Lower leg skin (tissue), 4 donors: ENCODE results near the gene DTNBP1. TPM values are rescaled to one million over a fixed set of nuclear protein-coding genes. Genes with fewer than 3 reads are reported as not detected.

Experiments used
- DNase-seq, 2 donors: peaks; one replicate each; pipeline ENCODE4 v3.0.0-alpha.2; 2019; ENCODE audit warnings: low spot score in 2 of 2
- H3K4me3 ChIP-seq: fragments of 200-600 bp; sonication (generic); 2 replicates; pipeline ENCODE4 v1.5.1; 2017; ENCODE audit warnings: mild to moderate bottlenecking, low read depth; ENCODE audit not compliant: poor library complexity, severe bottlenecking
- POLR2A ChIP-seq, 2 donors: fragments of 450-650 bp; IDR thresholded peaks; one replicate each; pipeline ENCODE4 v1.6.1; 2016 to 2017; ENCODE audit warnings: antibody characterized with exemption in 2 of 2, mild to moderate bottlenecking in 1 of 2, moderate library complexity in 1 of 2
- WGBS, 2 donors: methylation state at CpG; one replicate each; pipeline ENCODE4 v1.1.5; 2018; 5-methylcytosine and 5-hydroxymethylcytosine counted together
- intact Hi-C: fragments of 100-400 bp; cut with DNase I; formaldehyde crosslinking; loops from one replicate; pipeline ENCODE4 v1.15.0; 2023; ENCODE audit warnings: low total_unique reads
- total RNA-seq, 4 donors: library from RNA; depleted of rRNA; stranded (reverse); fragments of >200 nt; gene quantifications; one replicate each; pipeline ENCODE4 v1.1.0, GENCODE V29; 2016
- TF ChIP-seq, protein P1 (sequence below), 3 donors: fragments of 450-650 bp; IDR thresholded peaks; one replicate each; pipeline ENCODE4 v1.5.1; 2016; ENCODE audit warnings: antibody characterized with exemption in 3 of 3, mild to moderate bottlenecking in 3 of 3, moderate library complexity in 2 of 3

DTNBP1 gene
- total RNA-seq, 4 donors from 2014 or later, result 9.4 to 13.2 (median 11.6) TPM

GRCh38 chr6:15604843-15605242 is 58.0 kb downstream of the DTNBP1 start:
- 88% methylated on average over 2 of the region's 2 CpGs for WGBS, 2 donors
- DNase-seq, result no peak

GRCh38 chr6:15602154-15602553 is 60.7 kb downstream of the DTNBP1 start:
- no peak for DNase-seq
- H3K4me3 ChIP-seq, result no peak overlapping the region
- intact Hi-C loops, result no loop called here
- TF ChIP-seq, protein P1, sequence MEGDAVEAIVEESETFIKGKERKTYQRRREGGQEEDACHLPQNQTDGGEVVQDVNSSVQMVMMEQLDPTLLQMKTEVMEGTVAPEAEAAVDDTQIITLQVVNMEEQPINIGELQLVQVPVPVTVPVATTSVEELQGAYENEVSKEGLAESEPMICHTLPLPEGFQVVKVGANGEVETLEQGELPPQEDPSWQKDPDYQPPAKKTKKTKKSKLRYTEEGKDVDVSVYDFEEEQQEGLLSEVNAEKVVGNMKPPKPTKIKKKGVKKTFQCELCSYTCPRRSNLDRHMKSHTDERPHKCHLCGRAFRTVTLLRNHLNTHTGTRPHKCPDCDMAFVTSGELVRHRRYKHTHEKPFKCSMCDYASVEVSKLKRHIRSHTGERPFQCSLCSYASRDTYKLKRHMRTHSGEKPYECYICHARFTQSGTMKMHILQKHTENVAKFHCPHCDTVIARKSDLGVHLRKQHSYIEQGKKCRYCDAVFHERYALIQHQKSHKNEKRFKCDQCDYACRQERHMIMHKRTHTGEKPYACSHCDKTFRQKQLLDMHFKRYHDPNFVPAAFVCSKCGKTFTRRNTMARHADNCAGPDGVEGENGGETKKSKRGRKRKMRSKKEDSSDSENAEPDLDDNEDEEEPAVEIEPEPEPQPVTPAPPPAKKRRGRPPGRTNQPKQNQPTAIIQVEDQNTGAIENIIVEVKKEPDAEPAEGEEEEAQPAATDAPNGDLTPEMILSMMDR (IDR thresholded peaks at IDR 0.05), result no peak
- TF ChIP-seq POLR2A (IDR thresholded peaks at IDR 0.05), result no peak
- WGBS, 2 donors, result 58 to 60% methylated on average over 3 of the region's 3 CpGs

More at GRCh38 chr6:15604843-15605242, 58.0 kb downstream of the DTNBP1 start:
- no peak for TF ChIP-seq POLR2A (IDR thresholded peaks at IDR 0.05)
- TF ChIP-seq, protein P1 (IDR thresholded peaks at IDR 0.05), result no peak
- intact Hi-C loops, result no loop called here
- H3K4me3 ChIP-seq, result no peak overlapping the region

DNA sequence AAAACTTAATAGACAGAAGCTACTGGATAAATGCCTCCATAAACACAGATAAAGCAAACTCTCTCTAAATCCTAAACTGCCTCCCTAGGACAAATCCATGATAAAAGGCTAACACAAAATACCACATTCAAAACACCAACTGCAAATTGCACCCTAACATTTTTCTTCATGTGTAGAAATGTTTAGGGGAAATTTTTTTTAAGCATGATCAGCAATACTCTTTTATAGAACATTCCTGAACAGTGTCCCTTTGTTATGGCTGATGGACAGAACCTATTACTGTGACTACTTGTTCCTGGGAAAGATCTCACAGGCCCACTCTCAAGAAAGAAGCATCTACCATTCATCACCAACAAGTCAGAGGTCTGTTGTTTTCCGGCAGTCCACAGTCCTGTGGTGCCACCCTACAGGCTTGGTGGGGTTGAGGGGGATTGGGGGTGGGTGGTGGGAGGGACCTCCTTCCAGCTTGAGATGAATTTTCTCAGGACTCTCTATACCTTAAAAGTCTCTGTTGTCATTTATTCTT is 64.5 kb downstream of the DTNBP1 start:
- DNase-seq, result no peak
- no peak for TF ChIP-seq POLR2A (IDR thresholded peaks at IDR 0.05)
- TF ChIP-seq, protein P1 (IDR thresholded peaks at IDR 0.05), result no peak
- 0 to 94% methylated on average over 1 of the region's 1 CpG for WGBS, 2 donors
- H3K4me3 ChIP-seq, result no peak overlapping the region
- intact Hi-C loops, result no loop called here

DNA sequence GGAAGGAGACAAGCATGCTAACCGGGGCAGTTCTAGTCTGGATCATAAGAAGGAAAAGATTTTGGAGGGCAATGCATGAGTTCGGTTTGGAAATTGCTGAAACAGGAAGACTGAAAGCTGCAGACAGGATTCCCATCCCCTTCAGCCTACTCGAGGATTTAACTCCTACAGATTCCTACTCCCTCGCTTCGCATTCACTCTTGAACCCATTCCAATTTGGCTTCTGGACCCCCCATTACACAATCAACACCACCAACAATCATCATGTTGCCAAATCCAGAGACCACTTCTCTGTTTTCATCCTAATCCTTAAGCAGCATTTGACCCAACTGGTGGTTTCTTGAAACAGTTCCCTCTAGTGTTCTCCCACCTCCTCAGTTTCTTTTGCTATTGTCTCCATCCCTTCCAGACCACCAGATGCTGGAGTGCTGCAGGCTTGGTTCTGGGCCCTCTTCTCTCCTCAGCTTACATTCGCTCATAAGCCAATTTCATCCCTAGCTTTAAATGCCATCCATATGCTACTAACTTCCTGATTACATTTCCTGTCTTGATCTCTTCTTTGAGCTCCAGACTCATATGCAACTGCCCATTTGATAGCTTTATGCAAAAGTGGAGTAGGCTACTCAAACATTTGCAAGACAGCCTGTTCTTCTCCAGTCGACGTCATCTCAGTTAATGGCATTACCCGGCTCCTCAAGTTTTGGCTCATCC is 66.5 kb downstream of the DTNBP1 start:
- intact Hi-C loops, result no loop called here
- no peak for DNase-seq
- H3K4me3 ChIP-seq, result no peak overlapping the region
- TF ChIP-seq, protein P1 (IDR thresholded peaks at IDR 0.05), result no peak
- no peak for TF ChIP-seq POLR2A (IDR thresholded peaks at IDR 0.05)
- WGBS, 2 donors, result 86 to 88% methylated on average over 9 of the region's 9 CpGs

DNA sequence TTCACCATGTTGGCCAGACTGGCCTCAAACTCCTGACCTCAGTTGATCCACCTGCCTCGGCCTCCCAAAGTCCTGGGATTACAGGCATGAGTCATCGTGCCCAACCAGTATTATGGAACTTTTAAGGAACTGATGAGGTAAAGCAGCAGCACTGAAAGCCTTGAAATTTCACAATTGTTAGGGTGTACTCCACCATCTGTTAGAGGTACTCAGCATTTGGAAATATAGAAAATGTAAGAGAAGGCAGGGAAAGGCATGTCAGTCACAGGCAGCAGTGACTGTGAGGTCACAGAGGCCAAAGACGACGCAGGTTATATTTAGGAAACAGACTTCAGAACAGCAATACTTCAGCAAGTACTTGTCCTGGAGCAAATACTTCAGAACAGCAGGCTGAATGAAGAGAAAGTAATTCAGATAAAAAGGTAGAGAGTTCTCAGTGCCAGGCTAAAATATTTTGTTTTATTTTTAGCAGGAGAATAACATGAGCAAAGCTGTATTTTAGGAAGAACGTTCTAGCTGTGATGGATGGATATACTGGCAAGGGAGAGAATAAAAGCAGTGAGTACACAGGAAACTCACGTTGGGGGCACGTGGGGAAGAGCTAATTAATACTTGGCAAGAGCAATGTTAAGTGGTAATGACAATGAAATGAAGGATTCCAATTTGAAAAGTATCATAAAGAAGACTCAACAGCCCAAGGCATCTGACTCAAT is 67.2 kb downstream of the DTNBP1 start:
- 68 to 72% methylated on average over 7 of the region's 7 CpGs for WGBS, 2 donors
- intact Hi-C loops, result no loop called here
- TF ChIP-seq, protein P1 (IDR thresholded peaks at IDR 0.05), result no peak
- TF ChIP-seq POLR2A (IDR thresholded peaks at IDR 0.05), result no peak
- no peak overlapping the region for H3K4me3 ChIP-seq
- DNase-seq, result no peak
